UCSD-AML1 (cell line): Measurements from ENCODE around the gene CHKB.
A peak's percentile ranks its signal among the peaks of the same experiment; 100 is the strongest.

ENCODE experiments used
- DNase-seq: peaks from one replicate; lab custom pipeline; 2025; ENCODE audit not compliant: unreplicated experiment; lab: John Stamatoyannopoulos, UW

Gene CHKB

GRCh38 chr22:50531962-50532674, 50.5 kb downstream of the CHKB start:
- peak; percentile 68 for DNase-seq

GRCh38 chr22:50531546-50531961, 51.1 kb downstream of the CHKB start:
- peak; percentile 73 for DNase-seq

GRCh38 chr22:50530877-50531545, 51.6 kb downstream of the CHKB start:
- peak; percentile 88 for DNase-seq

DNA sequence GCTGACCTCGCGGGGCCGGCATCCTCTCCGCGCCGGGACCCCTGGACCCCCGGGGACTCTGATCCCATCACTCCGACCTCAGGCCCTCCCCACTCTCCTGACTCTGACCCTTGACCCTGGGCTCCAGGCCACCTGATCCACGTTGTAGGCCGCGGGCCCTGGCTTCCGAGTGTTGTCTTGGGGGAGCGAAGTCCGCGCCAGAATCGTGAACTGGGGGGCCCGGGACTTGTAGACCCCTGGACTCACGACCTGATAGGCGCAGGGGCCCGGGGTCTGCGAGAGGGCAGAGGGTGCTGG, 52.1 kb downstream of the CHKB start:
- no peak for DNase-seq

DNA sequence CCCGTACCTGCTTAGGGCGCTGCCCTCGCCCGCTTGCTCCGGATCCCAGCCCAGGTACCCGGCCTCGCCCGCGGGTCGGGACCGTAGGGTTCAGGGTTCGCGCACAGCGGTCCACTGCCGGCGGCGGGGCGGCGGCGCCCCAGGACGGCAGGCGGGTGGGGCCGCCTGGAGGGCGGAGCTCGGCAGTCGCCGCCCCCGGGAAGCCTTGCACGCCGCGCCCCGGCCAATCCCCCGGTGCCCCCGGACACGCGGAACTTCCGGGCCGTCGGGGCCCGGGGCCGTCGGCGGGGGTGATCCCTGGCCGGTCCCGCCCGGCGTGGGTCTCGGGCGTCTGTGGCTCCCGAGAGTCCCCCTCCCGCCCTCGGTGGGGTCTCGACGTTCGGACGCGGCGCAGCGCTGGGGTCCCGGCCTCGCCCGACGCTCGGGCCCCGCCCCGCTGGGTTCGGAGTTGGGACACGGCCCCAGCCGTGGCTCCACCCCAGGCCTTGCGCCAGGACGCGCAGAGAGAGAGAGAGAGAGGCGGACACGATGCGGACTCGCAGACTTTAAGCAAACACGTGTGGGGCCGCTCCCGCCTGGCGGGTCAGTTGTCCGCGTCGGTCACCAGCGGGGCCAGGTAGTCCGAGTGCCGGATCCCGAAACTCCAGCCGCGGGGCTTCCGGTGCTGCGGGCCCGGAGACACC, 52.6 kb downstream of the CHKB start, which contains the start of gene TYMP:
TSS of gene TYMP (minus strand) at position 116 of the 683 bp plus-strand sequence. CDS start 303 bp downstream, outside the sequence.
- peak; percentile 70 for DNase-seq

- no peak for DNase-seq
Observed at GRCh38 chr22:50529416-50529896, 53.2 kb downstream of the CHKB start.
